ENCODE data around the gene LPP. TPM values are rescaled to one million over a fixed set of nuclear protein-coding genes. Genes with fewer than 3 reads are reported as not detected.

Gene LPP
- total and polyA plus RNA-seq, 2 of the 4 experiments (the other 2 are of a cell fraction) = 16.0 to 130 TPM

DNA sequence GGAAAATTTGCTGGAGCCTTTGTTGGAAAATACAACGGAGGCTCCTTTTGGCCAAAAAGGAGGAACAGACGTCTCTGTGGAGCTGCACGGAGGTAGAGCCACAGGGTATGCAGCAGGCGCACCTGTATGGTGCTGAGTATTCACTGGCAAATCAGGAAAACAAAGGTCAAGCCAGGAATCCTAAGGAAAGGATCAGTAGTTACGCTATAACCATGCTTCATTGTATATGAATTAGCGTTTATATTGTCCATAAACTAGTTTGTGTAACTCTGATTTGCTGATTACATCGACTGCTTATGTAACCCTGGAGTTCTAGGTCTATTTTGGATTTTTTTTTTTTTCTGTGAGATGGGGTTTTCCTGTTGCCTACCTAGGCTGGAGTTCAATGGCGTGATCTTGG is 45.4 kb downstream of the LPP start:
- no peak overlapping the region for H3K4me3 ChIP-seq (ENCODE audit: insufficient read depth, low read depth, low read length)
- no peak overlapping the region for H3K9ac ChIP-seq (ENCODE audit: low read depth, low read length)
- no peak for DNase-seq
- H4K8ac ChIP-seq (ENCODE audit: low read depth in 2 of 2, low read length in 2 of 2) = no peak overlapping the region
- H3K27me3 ChIP-seq (ENCODE audit: control insufficient read depth, insufficient read depth, low read length) = no peaks in the 10 kb centered on the region
- H2AFZ ChIP-seq (replicated peaks; ENCODE audit: low read length, poor library complexity) = no peak overlapping the region
- CTCF ChIA-PET = interaction anchor here (0.6 kb wide), 1 partner anchor 70 kb away, joined by 3 read pairs; no protein-coding TSS in a partner anchor
- H2BK20ac ChIP-seq (ENCODE audit: low read depth, low read length) = no peak overlapping the region
- H2AK9ac ChIP-seq (replicated peaks; ENCODE audit: low read depth, low read length, poor library complexity) = no peak overlapping the region
- H2BK5ac ChIP-seq (ENCODE audit: low read depth, low read length, poor library complexity, severe bottlenecking) = no peak overlapping the region
- intact Hi-C loops (cut with micrococcal nuclease) (no loop called here), in situ Hi-C loops (cut with MboI; ENCODE audit: low sequenced_read_pairs) (no loop called here), dilution Hi-C loops (cut with HindIII; ENCODE audit: low sequenced_read_pairs, unreplicated experiment) (no loop called here)
- ATAC-seq (ENCODE audit: low read depth) = no peak
- H3K56ac ChIP-seq (ENCODE audit: extremely low read depth, insufficient read depth, low read length) = no peak overlapping the region
- TF ChIP-seq MAFK (IDR thresholded peaks at IDR 0.05; ENCODE audit: low read depth, low read length) (no peak), CEBPB (IDR thresholded peaks at IDR 0.05; ENCODE audit: low read depth, low read length) (no peak), RAD21 (IDR thresholded peaks at IDR 0.05; ENCODE audit: low read length) (no peak), SMC3 (IDR thresholded peaks at IDR 0.05; ENCODE audit: low read depth, low read length) (no peak), CHD1 (IDR thresholded peaks at IDR 0.05; ENCODE audit: low read depth, low read length) (no peak), MAZ (IDR thresholded peaks at IDR 0.05; ENCODE audit: borderline replicate concordance, low read depth, low read length) (no peak), FOS (IDR thresholded peaks at IDR 0.05; ENCODE audit: low read depth, low read length) (no peak), BHLHE40 (IDR thresholded peaks at IDR 0.05; ENCODE audit: low read depth, low read length) (no peak), RFX5 (IDR thresholded peaks at IDR 0.05; ENCODE audit: low read depth, low read length) (no peak), MXI1 (IDR thresholded peaks at IDR 0.05; ENCODE audit: borderline replicate concordance, low read depth, low read length) (no peak), NFE2L2 (IDR thresholded peaks at IDR 0.05; ENCODE audit: low read depth, low read length) (no peak), RCOR1 (IDR thresholded peaks at IDR 0.05; ENCODE audit: insufficient replicate concordance, low read length) (no peak), POLR2A (IDR thresholded peaks at IDR 0.05; ENCODE audit: low read depth, low read length) (no peak)
- TF ChIP-seq, protein P1, sequence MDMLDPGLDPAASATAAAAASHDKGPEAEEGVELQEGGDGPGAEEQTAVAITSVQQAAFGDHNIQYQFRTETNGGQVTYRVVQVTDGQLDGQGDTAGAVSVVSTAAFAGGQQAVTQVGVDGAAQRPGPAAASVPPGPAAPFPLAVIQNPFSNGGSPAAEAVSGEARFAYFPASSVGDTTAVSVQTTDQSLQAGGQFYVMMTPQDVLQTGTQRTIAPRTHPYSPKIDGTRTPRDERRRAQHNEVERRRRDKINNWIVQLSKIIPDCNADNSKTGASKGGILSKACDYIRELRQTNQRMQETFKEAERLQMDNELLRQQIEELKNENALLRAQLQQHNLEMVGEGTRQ (IDR thresholded peaks at IDR 0.05; ENCODE audit: low read depth, low read length) = no peak
- TF ChIP-seq, protein P2, sequence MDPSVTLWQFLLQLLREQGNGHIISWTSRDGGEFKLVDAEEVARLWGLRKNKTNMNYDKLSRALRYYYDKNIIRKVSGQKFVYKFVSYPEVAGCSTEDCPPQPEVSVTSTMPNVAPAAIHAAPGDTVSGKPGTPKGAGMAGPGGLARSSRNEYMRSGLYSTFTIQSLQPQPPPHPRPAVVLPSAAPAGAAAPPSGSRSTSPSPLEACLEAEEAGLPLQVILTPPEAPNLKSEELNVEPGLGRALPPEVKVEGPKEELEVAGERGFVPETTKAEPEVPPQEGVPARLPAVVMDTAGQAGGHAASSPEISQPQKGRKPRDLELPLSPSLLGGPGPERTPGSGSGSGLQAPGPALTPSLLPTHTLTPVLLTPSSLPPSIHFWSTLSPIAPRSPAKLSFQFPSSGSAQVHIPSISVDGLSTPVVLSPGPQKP (IDR thresholded peaks at IDR 0.05; ENCODE audit: borderline replicate concordance, low read depth, low read length) = no peak
- TF ChIP-seq, protein P3, sequence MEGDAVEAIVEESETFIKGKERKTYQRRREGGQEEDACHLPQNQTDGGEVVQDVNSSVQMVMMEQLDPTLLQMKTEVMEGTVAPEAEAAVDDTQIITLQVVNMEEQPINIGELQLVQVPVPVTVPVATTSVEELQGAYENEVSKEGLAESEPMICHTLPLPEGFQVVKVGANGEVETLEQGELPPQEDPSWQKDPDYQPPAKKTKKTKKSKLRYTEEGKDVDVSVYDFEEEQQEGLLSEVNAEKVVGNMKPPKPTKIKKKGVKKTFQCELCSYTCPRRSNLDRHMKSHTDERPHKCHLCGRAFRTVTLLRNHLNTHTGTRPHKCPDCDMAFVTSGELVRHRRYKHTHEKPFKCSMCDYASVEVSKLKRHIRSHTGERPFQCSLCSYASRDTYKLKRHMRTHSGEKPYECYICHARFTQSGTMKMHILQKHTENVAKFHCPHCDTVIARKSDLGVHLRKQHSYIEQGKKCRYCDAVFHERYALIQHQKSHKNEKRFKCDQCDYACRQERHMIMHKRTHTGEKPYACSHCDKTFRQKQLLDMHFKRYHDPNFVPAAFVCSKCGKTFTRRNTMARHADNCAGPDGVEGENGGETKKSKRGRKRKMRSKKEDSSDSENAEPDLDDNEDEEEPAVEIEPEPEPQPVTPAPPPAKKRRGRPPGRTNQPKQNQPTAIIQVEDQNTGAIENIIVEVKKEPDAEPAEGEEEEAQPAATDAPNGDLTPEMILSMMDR (conservative IDR thresholded peaks at IDR 0.05; ENCODE audit: low read depth, low read length) = no peak
- POLR2A ChIA-PET (ENCODE audit: unreplicated experiment) = no interaction called here
- BruUV-seq (replicated peaks) = no TSS peak
- no peak overlapping the region for H3K4ac ChIP-seq (ENCODE audit: low read depth, low read length)
- H3K4me2 ChIP-seq (ENCODE audit: low read depth, low read length) = no peak overlapping the region
- H4K91ac ChIP-seq (ENCODE audit: insufficient read depth, low read depth, low read length) = no peak overlapping the region
- H3K14ac ChIP-seq (replicated peaks; ENCODE audit: low read depth, low read length) = no peak overlapping the region
- H3K18ac ChIP-seq (ENCODE audit: low read depth, low read length) = no peak overlapping the region
- 95% methylated on average over 4 of the region's 8 CpGs; no CpG with 5 or more reads in 1 of the 2 experiments for WGBS, 2 experiments (ENCODE audit: extremely low coverage in 2 of 2, insufficient read length in 1 of 2)
- H3K79me1 ChIP-seq (ENCODE audit: low read depth in 1 of 2, low read length in 2 of 2) = peaks cover 38 to 77% of the 10 kb centered on the region in 2 experiments
- H4K20me1 ChIP-seq (ENCODE audit: insufficient read depth, low read length) = peaks cover 73% of the 10 kb centered on the region
- H3K9me1 ChIP-seq (ENCODE audit: insufficient read depth, low read length) = peaks cover 45% of the 10 kb centered on the region
- H3K9me3 ChIP-seq (ENCODE audit: control insufficient read depth, insufficient read depth, low read length) = no peaks in the 10 kb centered on the region
- no peak overlapping the region for H2BK120ac ChIP-seq (ENCODE audit: low read depth, low read length)
- H4K5ac ChIP-seq (ENCODE audit: low read depth, low read length) = no peak overlapping the region
- no peak overlapping the region for H2BK15ac ChIP-seq (ENCODE audit: low read depth, low read length)
- no peak overlapping the region for H2AK5ac ChIP-seq (ENCODE audit: low read depth, low read length)
- peaks cover 9% of the 10 kb centered on the region for H3K36me3 ChIP-seq (ENCODE audit: control insufficient read depth, insufficient read depth, low read length)
- peaks cover 22% of the 10 kb centered on the region for H3K4me1 ChIP-seq (ENCODE audit: control insufficient read depth, insufficient read depth, low read length)
- no peak overlapping the region for H3K27ac ChIP-seq (ENCODE audit: insufficient read depth, low read length)
- H3K23ac ChIP-seq (ENCODE audit: low read depth, low read length) = no peak overlapping the region
